H1 (cell line): ENCODE data around the gene THBS1. TPM values are rescaled to one million over a fixed set of nuclear protein-coding genes. Genes with fewer than 3 reads are reported as not detected.

ENCODE experiments used
- CTCF ChIA-PET: fragments of 300-600 bp; sonication (Branson Sonifier 250); formaldehyde crosslinking; loops from one replicate; lab custom pipeline; 2021; ENCODE audit not compliant: partially characterized antibody; lab: Charles Lee
- POLR2A ChIA-PET: fragments of 300-600 bp; sonication (Branson Sonifier 250); formaldehyde crosslinking; loops from one replicate; lab custom pipeline; 2021; ENCODE audit warnings: inconsistent platforms; ENCODE audit not compliant: partially characterized antibody; lab: Charles Lee
- DNase-seq, 2 experiments: peaks; one replicate each; pipeline versions ENCODE4 v3.0.0 to v3.0.0-alpha.2; 2010 to 2022; ENCODE audit warnings: low spot score in 2 of 2, low read depth in 1 of 2, mixed read lengths in 1 of 2
- FAIRE-seq: peaks from 2 replicates; lab custom pipeline; 2011; peaks lifted over from hg19 to GRCh38; lab: Jason Lieb, UNC
- H2AFZ ChIP-seq: 2 replicates; pipeline ENCODE4 v1.8.1; 2012; ENCODE audit warnings: low read length, inconsistent platforms
- H2AK5ac ChIP-seq: 2 replicates; pipeline ENCODE4 v1.6.1; 2013; ENCODE audit warnings: low read depth, low read length
- H2BK120ac ChIP-seq: replicated peaks from 2 replicates; pipeline ENCODE3; 2013; ENCODE audit warnings: low read depth, low read length, inconsistent platforms
- H2BK12ac ChIP-seq: 2 replicates; pipeline ENCODE4 v1.6.1; 2013; ENCODE audit warnings: low read depth, low read length
- H2BK15ac ChIP-seq: 2 replicates; pipeline ENCODE4 v1.6.1; 2013; ENCODE audit warnings: low read length
- H2BK20ac ChIP-seq: 2 replicates; pipeline ENCODE4 v1.6.1; 2013; ENCODE audit warnings: low read length
- H2BK5ac ChIP-seq: 2 replicates; pipeline ENCODE4 v1.6.1; 2013; ENCODE audit warnings: low read depth, low read length
- H3K14ac ChIP-seq: 2 replicates; pipeline ENCODE4 v1.6.1; 2013; ENCODE audit warnings: inconsistent platforms; ENCODE audit not compliant: insufficient read length
- H3K18ac ChIP-seq: 2 replicates; pipeline ENCODE4 v1.6.1; 2013; ENCODE audit warnings: low read length; ENCODE audit errors: extremely low read depth
- H3K23ac ChIP-seq: 2 replicates; pipeline ENCODE4 v1.6.1; 2013; ENCODE audit warnings: inconsistent platforms; ENCODE audit not compliant: insufficient read length
- H3K23me2 ChIP-seq: 2 replicates; pipeline ENCODE4 v1.6.1; 2013; ENCODE audit warnings: low read depth, low read length
- H3K27ac ChIP-seq: 2 replicates; pipeline ENCODE4 v1.6.1; 2011; ENCODE audit warnings: low read depth, low read length, inconsistent platforms
- H3K27me3 ChIP-seq, 4 experiments: replicated peaks in 1 of 4; 1 replicate in 1 of 4; 2 replicates in 3 of 4; pipeline versions ENCODE4 v1.6.1 to v1.8.1; 2011 to 2013; ENCODE audit warnings: low read length in 3 of 4, mild to moderate bottlenecking in 3 of 4, inconsistent platforms in 2 of 4, mixed read lengths in 2 of 4, moderate library complexity in 1 of 4; ENCODE audit not compliant: control insufficient read depth in 3 of 4, insufficient read depth in 3 of 4; ENCODE audit errors: extremely low read depth in 1 of 4
- H3K36me3 ChIP-seq, 4 experiments: 2 replicates each; pipeline versions ENCODE4 v1.6.1 to v1.8.1; 2011 to 2013; ENCODE audit warnings: mild to moderate bottlenecking in 4 of 4, low read length in 3 of 4, moderate library complexity in 2 of 4, control low read depth in 1 of 4, inconsistent platforms in 1 of 4; ENCODE audit not compliant: insufficient read depth in 4 of 4, control insufficient read depth in 2 of 4
- H3K4ac ChIP-seq: replicated peaks from 2 replicates; pipeline ENCODE3; 2013; ENCODE audit warnings: low read length, low read depth, mixed read lengths, inconsistent platforms; ENCODE audit not compliant: insufficient read length
- H3K4me1 ChIP-seq, 4 experiments: replicated peaks in 1 of 4; 1 replicate in 1 of 4; 2 replicates in 3 of 4; pipeline versions ENCODE4 v1.6.1 to v1.8.1; 2011 to 2013; ENCODE audit warnings: low read length in 3 of 4, inconsistent platforms in 2 of 4, mixed read lengths in 1 of 4; ENCODE audit not compliant: insufficient read depth in 4 of 4, control insufficient read depth in 3 of 4
- H3K4me2 ChIP-seq, 2 experiments: 2 replicates each; pipeline versions ENCODE4 v1.6.1 to v1.8.1; 2011 to 2013; ENCODE audit warnings: low read depth in 2 of 2, low read length in 2 of 2, control low read depth in 1 of 2, inconsistent platforms in 1 of 2, mild to moderate bottlenecking in 1 of 2; ENCODE audit not compliant: insufficient read depth in 1 of 2
- H3K4me3 ChIP-seq, 4 experiments: fragments of 200-600, 300-600 bp in 1 of 4; sonication (generic), shearing (Covaris generic), sonication (Bioruptor Twin) in 1 of 4; 2 replicates each; pipeline versions ENCODE4 v1.5.1 to v1.8.1; 2011 to 2016; ENCODE audit warnings: low read length in 4 of 4, low read depth in 3 of 4, control low read depth in 2 of 4, inconsistent platforms in 2 of 4, mild to moderate bottlenecking in 2 of 4, mixed read lengths in 1 of 4, moderate library complexity in 1 of 4; ENCODE audit not compliant: insufficient read depth in 2 of 4; ENCODE audit errors: extremely low read depth in 1 of 4
- H3K56ac ChIP-seq: replicated peaks from 2 replicates; pipeline ENCODE3; 2013; ENCODE audit warnings: low read depth, mild to moderate bottlenecking, mixed read lengths, low read length, inconsistent platforms; ENCODE audit not compliant: insufficient read length
- H3K79me1 ChIP-seq: 2 replicates; pipeline ENCODE4 v1.6.1; 2013; ENCODE audit warnings: low read depth, low read length, control low read depth
- H3K79me2 ChIP-seq, 2 experiments: 2 replicates each; pipeline versions ENCODE4 v1.6.1 to v1.8.1; 2012 to 2013; ENCODE audit warnings: low read length in 2 of 2, mild to moderate bottlenecking in 2 of 2, inconsistent platforms in 1 of 2; ENCODE audit not compliant: insufficient read depth in 2 of 2, control insufficient read depth in 1 of 2
- H3K9ac ChIP-seq, 4 experiments: replicated peaks in 1 of 4; 1 replicate in 1 of 4; 2 replicates in 3 of 4; pipeline versions ENCODE4 v1.6.1 to v1.8.1; 2011 to 2013; ENCODE audit warnings: low read depth in 3 of 4, low read length in 3 of 4, control low read depth in 2 of 4, mild to moderate bottlenecking in 2 of 4, moderate library complexity in 2 of 4, inconsistent platforms in 1 of 4; ENCODE audit errors: extremely low read depth in 1 of 4
- H3K9me3 ChIP-seq, 2 experiments: 2 replicates each; pipeline versions ENCODE4 v1.6.1 to v1.8.1; 2012 to 2013; ENCODE audit warnings: mild to moderate bottlenecking in 2 of 2, moderate library complexity in 2 of 2, control low read depth in 1 of 2, inconsistent platforms in 1 of 2, low read depth in 1 of 2, low read length in 1 of 2, mixed read lengths in 1 of 2; ENCODE audit not compliant: insufficient read depth in 2 of 2
- H4K20me1 ChIP-seq, 2 experiments: replicated peaks in 1 of 2; 2 replicates each; pipeline versions ENCODE3 to v1.8.1; 2011 to 2013; ENCODE audit warnings: inconsistent platforms in 2 of 2, low read length in 2 of 2, mild to moderate bottlenecking in 1 of 2; ENCODE audit not compliant: insufficient read depth in 2 of 2, control insufficient read depth in 1 of 2
- H4K5ac ChIP-seq: 2 replicates; pipeline ENCODE4 v1.6.1; 2013; ENCODE audit warnings: low read length, low read depth, mixed read lengths, inconsistent platforms; ENCODE audit not compliant: insufficient read length
- H4K8ac ChIP-seq: 2 replicates; pipeline ENCODE4 v1.8.0; 2013; ENCODE audit warnings: mild to moderate bottlenecking, moderate library complexity, low read length, inconsistent platforms; ENCODE audit not compliant: insufficient read depth; ENCODE audit errors: extremely low read depth
- H4K91ac ChIP-seq: replicated peaks from 2 replicates; pipeline ENCODE3; 2013; ENCODE audit warnings: low read length, mixed read lengths, inconsistent platforms; ENCODE audit not compliant: insufficient read length
- CHD2 ChIP-seq: IDR thresholded peaks from 2 replicates; pipeline ENCODE4 v1.6.1; 2012; ENCODE audit warnings: low read length, improper control_type of control experiment
- RNF2 ChIP-seq: fragments of 200-900, 300-1000 bp; sonication (generic); IDR thresholded peaks from 2 replicates; pipeline ENCODE4 v1.7.1; 2016; ENCODE audit warnings: borderline replicate concordance, low read depth, mild to moderate bottlenecking, antibody characterized with exemption, low read length; ENCODE audit not compliant: poor library complexity, severe bottlenecking; ENCODE audit errors: missing control alignments
- SAP30 ChIP-seq: fragments of 300-600 bp; sonication (generic); IDR thresholded peaks from 2 replicates; pipeline ENCODE4 v1.7.1; 2012; ENCODE audit warnings: low read length, moderate library complexity, mild to moderate bottlenecking, inconsistent platforms; ENCODE audit not compliant: insufficient read depth, insufficient replicate concordance
- WGBS, 2 experiments: shearing (Covaris generic) in 1 of 2; methylation state at CpG; one replicate each; pipeline versions ENCODE4 v1.1.6 to v1.1.7; 2013 to 2015; ENCODE audit warnings: low lambda C conversion rate in 2 of 2, mixed read lengths in 2 of 2, inconsistent platforms in 1 of 2, low coverage in 1 of 2, missing lambda C conversion rate in 1 of 2; ENCODE audit not compliant: insufficient replicate concordance in 2 of 2, insufficient coverage in 1 of 2, insufficient read length in 1 of 2; ENCODE audit errors: extremely low coverage in 1 of 2, missing lambda C conversion rate in 1 of 2; 5-methylcytosine and 5-hydroxymethylcytosine counted together
- polyA plus RNA-seq, 7 experiments: library from polyadenylated mRNA; depleted of rRNA in 3 of 7; stranded (reverse) in 5 of 7; unstranded in 2 of 7; fragments of >200 nt in 5 of 7; fragments of 200-250 nt in 2 of 7; gene quantifications; 1 replicate in 5 of 7; 2 replicates in 1 of 7; 4 replicates in 1 of 7; pipeline versions ENCODE4 v1.2.1 to v1.2.3, GENCODE V29; 2011 to 2013; ENCODE audit warnings: missing spikeins in 2 of 7, mixed read lengths in 2 of 7
- total RNA-seq: library from RNA; stranded (reverse); fragmentation: NEBNext Ultra II Directional; extraction: Animal tissue kit (Norgen Biotek cat#: 25700); gene quantifications from 2 replicates; pipeline ENCODE4 v1.2.1, GENCODE V29; 2021

The THBS1 gene
- total and polyA plus RNA-seq, 2 of the 8 experiments (the other 6 are each of a cell fraction or from before 2014, with no cell fraction given), result 10.3 to 63.3 TPM

DNA sequence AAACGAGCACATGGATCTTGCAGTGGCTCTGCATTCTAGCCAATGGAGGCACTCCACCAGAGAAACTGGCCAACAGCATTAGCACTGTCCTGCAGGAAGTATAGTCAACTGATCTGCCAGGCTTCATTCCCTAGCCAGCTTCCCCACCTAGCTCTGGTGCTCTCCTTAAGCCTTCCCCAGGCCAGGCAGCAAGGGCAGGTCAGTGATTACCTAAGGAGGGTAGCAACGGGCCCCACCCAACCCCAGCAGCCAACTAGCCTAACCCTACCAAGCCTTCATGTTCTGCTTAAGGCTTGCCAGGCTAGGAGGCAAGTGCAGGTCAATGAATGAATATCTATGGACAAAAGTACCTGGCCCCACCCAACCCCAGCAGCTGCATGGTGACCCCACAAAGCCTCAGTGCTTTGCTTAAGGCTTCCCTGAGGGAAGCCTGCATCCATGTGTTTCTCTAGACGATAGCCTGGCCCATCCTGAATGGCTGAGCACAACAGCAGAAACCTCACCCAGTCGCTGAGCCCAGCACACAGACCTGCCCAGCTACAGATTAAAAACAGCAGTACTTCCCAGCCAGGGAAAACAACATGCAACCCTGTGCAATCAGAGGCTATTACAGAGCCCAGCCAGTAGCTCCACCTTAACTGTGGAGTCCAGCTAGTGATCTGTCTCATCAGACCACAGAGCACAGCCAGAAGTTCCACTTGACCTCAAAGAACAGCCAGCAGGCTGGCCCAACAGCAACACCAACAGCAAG is 28.5 kb downstream of the THBS1 start:
- no peak overlapping the region for H3K4me2 ChIP-seq
- POLR2A ChIA-PET, result interaction anchor here (1.3 to 4.4 kb wide), 2 partner anchors 28 to 29 kb away, joined by 5 to 16 read pairs; partner anchors contain the start of gene THBS1
- CTCF ChIA-PET, result interaction anchor here (1.0 to 3.9 kb wide), 3 partner anchors 8 to 147 kb away, joined by 4 to 18 read pairs (median 4); no protein-coding TSS in a partner anchor

More for the DNA sequence above, 28.5 kb downstream of the THBS1 start:
- Histone ChIP-seq H3K18ac (no peak overlapping the region), H4K8ac (no peak overlapping the region), H2BK12ac (no peak overlapping the region), H3K79me1 (no peaks in the 10 kb centered on the region), H2AK5ac (no peak overlapping the region), H3K56ac (no peak overlapping the region), H2AFZ (no peak overlapping the region), H3K27ac (no peak overlapping the region), H4K20me1 (no peaks in the 10 kb centered on the region), H3K27me3 (no peaks in the 10 kb centered on the region), H3K23ac (no peak overlapping the region), H2BK5ac (no peak overlapping the region), H3K4me1 (no peaks in the 10 kb centered on the region), H2BK15ac (no peak overlapping the region), H4K91ac (no peak overlapping the region), H3K4ac (no peak overlapping the region), H2BK120ac (no peak overlapping the region), H3K9ac (no peak overlapping the region), H3K9me3 (peaks cover 0 to 2% of the 10 kb centered on the region in 2 experiments; a peak in 2 of 4 replicates), H3K4me3 (no peak overlapping the region), H3K14ac (no peak overlapping the region), H2BK20ac (no peak overlapping the region), H4K5ac (no peak overlapping the region), H3K79me2 (no peaks in the 10 kb centered on the region), H3K36me3 (no peaks in the 10 kb centered on the region), H3K23me2 (no peaks in the 10 kb centered on the region)
- no peak for FAIRE-seq
- TF ChIP-seq CHD2 (no peak), SAP30 (no peak), RNF2 (no peak)
- WGBS, 2 experiments, result 80% methylated on average over 4 of the region's 4 CpGs; no CpG with 5 or more reads in 1 of the 2 experiments
- no peak for DNase-seq
